A172 (cell line): Measurements from ENCODE around the gene BIN2. TPM values are rescaled to one million over a fixed set of nuclear protein-coding genes. Genes with fewer than 3 reads are reported as not detected.
"Not testable (repeated sequence)": the region's sequence is repeated elsewhere in the genome, so short reads cannot be mapped to it uniquely, and the experiment has no call there.

ENCODE experiments used
- DNase-seq: peaks from one replicate; pipeline ENCODE4 v3.0.0-alpha.2; 2015; ENCODE audit warnings: low spot score
- total RNA-seq: library from RNA; depleted of rRNA; stranded (reverse); fragments of >200 nt; shearing (Covaris generic); gene quantifications from 2 replicates; pipeline ENCODE4 v1.2.3, GENCODE V29; 2014; rRNA removed

Gene BIN2
- total RNA-seq, 1 experiment from 2014 or later, result not detected

GRCh38 chr12:51259600-51259999, 64.4 kb downstream of the BIN2 start:
- DNase-seq, result not testable (repeated sequence)

GRCh38 chr12:51254536-51254935, 69.4 kb downstream of the BIN2 start:
- DNase-seq, result no peak

- no peak for DNase-seq
These were observed 70.7 kb downstream of the BIN2 start for GRCh38 chr12:51253276-51253675.

GRCh38 chr12:51247523-51248206, 76.3 kb downstream of the BIN2 start:
- no peak for DNase-seq

GRCh38 chr12:51246254-51246853, 77.6 kb downstream of the BIN2 start:
- peak; percentile 78 for DNase-seq

GRCh38 chr12:51245476-51246253, 78.3 kb downstream of the BIN2 start:
- DNase-seq, result no peak

GRCh38 chr12:51244269-51244668, 79.7 kb downstream of the BIN2 start:
- DNase-seq, result no peak

GRCh38 chr12:51242876-51243275, 81.1 kb downstream of the BIN2 start:
- DNase-seq, result no peak

- no peak for DNase-seq
These were observed 81.9 kb downstream of the BIN2 start for GRCh38 chr12:51242120-51242519.

GRCh38 chr12:51240971-51241370, 83.0 kb downstream of the BIN2 start:
- DNase-seq, result peak; percentile 20

- peak; percentile 90 for DNase-seq
These were observed 85.3 kb downstream of the BIN2 start, which contains the start of gene DAZAP2 for GRCh38 chr12:51238510-51239334. TSS of gene DAZAP2 (plus strand) at chr12:51238826. CDS start at chr12:51238908, 82 bp downstream.

- DNase-seq, result peak; percentile 5
These were observed 85.9 kb downstream of the BIN2 start for GRCh38 chr12:51238037-51238509.

GRCh38 chr12:51234530-51234929, 89.4 kb downstream of the BIN2 start:
- no peak for DNase-seq

- no peak for DNase-seq
These were observed 91.3 kb downstream of the BIN2 start for GRCh38 chr12:51232642-51233041.

Other genes starting within 250 kb of the BIN2 start
- gene CSRNP2, start 240.6 kb downstream of the BIN2 start, total RNA-seq, result 18.4 and 32.3 TPM in 2 replicates
- gene TFCP2, start 151.0 kb downstream of the BIN2 start, total RNA-seq, result 8.1 and 19.7 TPM in 2 replicates
- 0.81 and 1.0 TPM in 2 replicates for gene POU6F1, start 106.1 kb downstream of the BIN2 start, total RNA-seq
- 187 and 225 TPM in 2 replicates for gene DAZAP2, start 85.3 kb downstream of the BIN2 start, total RNA-seq
- 11.2 and 16.8 TPM in 2 replicates for gene SMAGP, start 53.8 kb downstream of the BIN2 start, total RNA-seq
- not detected in 2 replicates for gene CELA1, start 22.5 kb upstream of the BIN2 start, total RNA-seq
- gene GALNT6, start 67.2 kb upstream of the BIN2 start, total RNA-seq, result 16.5 and 38.0 TPM in 2 replicates
- 7.5 and 14.4 TPM in 2 replicates for gene SLC4A8, start 100.7 kb upstream of the BIN2 start, total RNA-seq